Suprapubic skin (tissue), 3 donors: ENCODE results near the gene SH3RF1.

Experiments used
- POLR2AphosphoS5 ChIP-seq, 3 donors: sonication (generic); formaldehyde crosslinking; IDR thresholded peaks; one replicate each; pipeline ENCODE4 v1.6.1; 2017; ENCODE audit warnings: antibody characterized with exemption in 3 of 3
- TF ChIP-seq, protein P1 (sequence below), 2 donors: fragments of 200-600 bp in 1 of 2; fragments of 450-650 bp in 1 of 2; sonication (generic) in 1 of 2; IDR thresholded peaks; one replicate each; pipeline ENCODE4 v1.5.1; 2016 to 2019; ENCODE audit warnings: antibody characterized with exemption in 2 of 2, mild to moderate bottlenecking in 1 of 2, moderate library complexity in 1 of 2

DNA sequence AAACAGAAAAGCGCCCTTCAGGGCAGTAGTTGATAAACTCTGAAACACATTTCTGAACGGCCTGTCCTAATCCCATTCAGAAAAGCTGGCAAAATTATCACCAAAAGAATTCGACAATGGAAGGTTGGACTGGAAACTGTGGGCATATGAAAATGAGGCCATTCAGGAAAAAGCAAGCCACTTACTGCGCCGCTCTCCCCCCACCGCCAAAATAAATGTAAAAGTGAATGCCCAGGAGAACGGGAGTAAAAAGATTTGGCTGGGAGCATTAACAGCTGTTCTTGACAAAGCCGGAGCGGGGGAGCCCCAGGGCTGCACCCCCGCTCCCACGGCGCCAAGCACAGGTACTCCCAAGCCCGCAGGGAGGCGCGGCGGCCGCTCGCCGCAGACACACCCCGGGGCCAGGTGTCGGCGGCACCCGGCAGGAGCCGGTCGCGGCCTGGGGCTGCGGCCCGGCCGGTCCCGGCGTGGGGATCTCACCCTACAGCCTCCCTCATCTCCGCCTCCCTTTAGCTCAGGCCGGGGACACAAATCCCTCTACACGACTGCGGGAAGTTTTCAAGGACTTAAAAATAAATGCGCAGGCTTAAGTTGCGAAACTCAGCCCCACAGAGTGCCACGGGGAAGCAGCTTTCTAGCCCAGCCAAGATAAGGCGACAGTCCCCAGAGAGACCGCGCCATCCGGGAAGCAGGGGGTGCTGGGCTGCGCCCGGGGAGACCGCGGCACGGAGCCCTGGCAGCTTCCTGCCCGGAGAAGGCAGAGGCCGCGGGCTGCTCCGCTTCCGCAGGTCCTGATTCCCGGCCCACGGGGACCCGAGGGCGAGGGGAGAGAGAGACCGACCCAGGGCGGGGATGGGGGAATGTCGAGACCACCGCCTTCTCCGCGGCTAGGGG is 593 bp downstream of the SH3RF1 start:
- TF ChIP-seq POLR2AphosphoS5 (IDR thresholded peaks at IDR 0.05), result no peak
- TF ChIP-seq, protein P1, sequence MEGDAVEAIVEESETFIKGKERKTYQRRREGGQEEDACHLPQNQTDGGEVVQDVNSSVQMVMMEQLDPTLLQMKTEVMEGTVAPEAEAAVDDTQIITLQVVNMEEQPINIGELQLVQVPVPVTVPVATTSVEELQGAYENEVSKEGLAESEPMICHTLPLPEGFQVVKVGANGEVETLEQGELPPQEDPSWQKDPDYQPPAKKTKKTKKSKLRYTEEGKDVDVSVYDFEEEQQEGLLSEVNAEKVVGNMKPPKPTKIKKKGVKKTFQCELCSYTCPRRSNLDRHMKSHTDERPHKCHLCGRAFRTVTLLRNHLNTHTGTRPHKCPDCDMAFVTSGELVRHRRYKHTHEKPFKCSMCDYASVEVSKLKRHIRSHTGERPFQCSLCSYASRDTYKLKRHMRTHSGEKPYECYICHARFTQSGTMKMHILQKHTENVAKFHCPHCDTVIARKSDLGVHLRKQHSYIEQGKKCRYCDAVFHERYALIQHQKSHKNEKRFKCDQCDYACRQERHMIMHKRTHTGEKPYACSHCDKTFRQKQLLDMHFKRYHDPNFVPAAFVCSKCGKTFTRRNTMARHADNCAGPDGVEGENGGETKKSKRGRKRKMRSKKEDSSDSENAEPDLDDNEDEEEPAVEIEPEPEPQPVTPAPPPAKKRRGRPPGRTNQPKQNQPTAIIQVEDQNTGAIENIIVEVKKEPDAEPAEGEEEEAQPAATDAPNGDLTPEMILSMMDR (IDR thresholded peaks at IDR 0.05), result no peak
